ENCODE measurements around the gene ROBO2.

DNA sequence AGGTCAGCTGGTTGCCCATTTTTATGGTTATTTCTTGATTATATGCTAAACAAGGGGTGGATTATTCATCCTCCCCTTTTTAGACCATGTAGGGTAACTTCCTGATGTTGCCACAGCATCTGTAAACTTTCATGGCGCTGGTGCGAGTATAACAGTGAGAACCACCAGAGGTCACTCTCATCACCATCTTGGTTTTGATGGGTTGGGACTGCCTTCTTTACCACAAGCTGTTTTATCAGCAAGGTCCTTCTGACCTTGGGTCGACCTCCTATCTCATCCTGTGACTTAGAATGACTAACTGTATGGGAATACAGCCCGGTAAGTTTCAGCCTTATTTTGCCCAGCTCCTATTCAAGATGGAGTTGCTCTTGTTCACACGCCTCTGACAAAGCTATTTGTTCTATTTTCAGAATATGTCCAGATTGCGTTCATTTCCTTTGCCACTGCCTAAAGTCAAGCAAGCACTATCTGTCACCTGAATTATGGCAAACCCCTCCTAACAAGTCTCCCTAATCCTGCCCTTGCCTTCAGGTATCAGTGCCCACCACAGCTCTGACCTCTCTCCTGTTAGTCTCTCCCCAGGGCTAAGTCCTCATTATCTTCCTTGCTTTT, 308.5 kb downstream of the ROBO2 start:
- TF ChIP-seq, protein P1, sequence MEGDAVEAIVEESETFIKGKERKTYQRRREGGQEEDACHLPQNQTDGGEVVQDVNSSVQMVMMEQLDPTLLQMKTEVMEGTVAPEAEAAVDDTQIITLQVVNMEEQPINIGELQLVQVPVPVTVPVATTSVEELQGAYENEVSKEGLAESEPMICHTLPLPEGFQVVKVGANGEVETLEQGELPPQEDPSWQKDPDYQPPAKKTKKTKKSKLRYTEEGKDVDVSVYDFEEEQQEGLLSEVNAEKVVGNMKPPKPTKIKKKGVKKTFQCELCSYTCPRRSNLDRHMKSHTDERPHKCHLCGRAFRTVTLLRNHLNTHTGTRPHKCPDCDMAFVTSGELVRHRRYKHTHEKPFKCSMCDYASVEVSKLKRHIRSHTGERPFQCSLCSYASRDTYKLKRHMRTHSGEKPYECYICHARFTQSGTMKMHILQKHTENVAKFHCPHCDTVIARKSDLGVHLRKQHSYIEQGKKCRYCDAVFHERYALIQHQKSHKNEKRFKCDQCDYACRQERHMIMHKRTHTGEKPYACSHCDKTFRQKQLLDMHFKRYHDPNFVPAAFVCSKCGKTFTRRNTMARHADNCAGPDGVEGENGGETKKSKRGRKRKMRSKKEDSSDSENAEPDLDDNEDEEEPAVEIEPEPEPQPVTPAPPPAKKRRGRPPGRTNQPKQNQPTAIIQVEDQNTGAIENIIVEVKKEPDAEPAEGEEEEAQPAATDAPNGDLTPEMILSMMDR (IDR thresholded peaks at IDR 0.05): no peak
- TF ChIP-seq EP300 (IDR thresholded peaks at IDR 0.05): no peak
- no peak for TF ChIP-seq POLR2A (IDR thresholded peaks at IDR 0.05)
- TF ChIP-seq POLR2AphosphoS5 (IDR thresholded peaks at IDR 0.05): no peak
